ENCODE results near the gene NMRK1.
A peak's percentile ranks its signal among the peaks of the same experiment; 100 is the strongest.

Gene NMRK1

GRCh38 chr9:75101004-75101588 is 13.1 kb upstream of the NMRK1 start:
- no peak for DNase-seq

DNA sequence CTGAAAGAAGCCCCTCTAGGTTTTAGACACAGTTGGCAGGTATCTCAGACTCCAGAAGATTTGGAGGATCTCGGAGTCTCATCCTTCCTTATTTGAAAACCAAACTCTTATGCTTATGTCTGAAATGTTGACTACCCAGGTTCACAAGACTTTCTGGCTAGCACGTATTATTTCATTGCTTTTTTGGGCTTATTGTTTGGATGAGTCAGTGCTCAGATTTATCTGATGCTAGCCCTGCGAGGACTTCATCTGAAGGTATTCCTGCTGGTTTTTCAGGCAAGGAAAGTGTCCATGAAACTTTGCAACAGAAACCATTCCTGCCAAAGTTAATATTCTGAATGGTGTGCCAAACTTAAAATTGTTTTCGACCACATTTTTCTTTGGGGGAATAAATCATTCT is 8.8 kb upstream of the NMRK1 start:
- no peak for DNase-seq

DNA sequence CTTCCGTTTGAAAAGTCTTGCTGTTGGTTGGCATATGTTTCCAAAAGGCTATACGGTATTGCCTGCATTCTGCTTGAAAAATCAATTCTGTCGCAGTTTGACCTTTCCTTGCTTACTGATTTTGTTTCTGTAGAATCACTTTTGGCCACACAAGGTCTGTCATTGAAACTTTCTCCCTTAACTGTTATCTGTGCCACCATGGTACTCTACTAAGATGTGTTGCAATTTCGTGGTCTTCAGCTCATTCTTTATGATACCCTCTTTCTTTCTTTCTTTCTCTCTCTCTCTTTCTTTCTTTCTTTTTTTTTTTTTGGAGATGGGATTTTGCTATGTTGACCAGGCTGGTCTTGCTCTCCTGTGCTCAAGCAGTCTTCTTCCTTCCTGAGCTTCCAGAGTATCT is 4.8 kb upstream of the NMRK1 start:
- DNase-seq = no peak

GRCh38 chr9:75090579-75090978 is 2.6 kb upstream of the NMRK1 start:
- no peak for DNase-seq

GRCh38 chr9:75089373-75089766 is 1.4 kb upstream of the NMRK1 start:
- DNase-seq = no peak

GRCh38 chr9:75088646-75089372 is 854 bp upstream of the NMRK1 start:
- no peak for DNase-seq

- DNase-seq = peak; percentile 68
Observed at GRCh38 chr9:75087289-75087823, 599 bp downstream of the NMRK1 start.

DNA sequence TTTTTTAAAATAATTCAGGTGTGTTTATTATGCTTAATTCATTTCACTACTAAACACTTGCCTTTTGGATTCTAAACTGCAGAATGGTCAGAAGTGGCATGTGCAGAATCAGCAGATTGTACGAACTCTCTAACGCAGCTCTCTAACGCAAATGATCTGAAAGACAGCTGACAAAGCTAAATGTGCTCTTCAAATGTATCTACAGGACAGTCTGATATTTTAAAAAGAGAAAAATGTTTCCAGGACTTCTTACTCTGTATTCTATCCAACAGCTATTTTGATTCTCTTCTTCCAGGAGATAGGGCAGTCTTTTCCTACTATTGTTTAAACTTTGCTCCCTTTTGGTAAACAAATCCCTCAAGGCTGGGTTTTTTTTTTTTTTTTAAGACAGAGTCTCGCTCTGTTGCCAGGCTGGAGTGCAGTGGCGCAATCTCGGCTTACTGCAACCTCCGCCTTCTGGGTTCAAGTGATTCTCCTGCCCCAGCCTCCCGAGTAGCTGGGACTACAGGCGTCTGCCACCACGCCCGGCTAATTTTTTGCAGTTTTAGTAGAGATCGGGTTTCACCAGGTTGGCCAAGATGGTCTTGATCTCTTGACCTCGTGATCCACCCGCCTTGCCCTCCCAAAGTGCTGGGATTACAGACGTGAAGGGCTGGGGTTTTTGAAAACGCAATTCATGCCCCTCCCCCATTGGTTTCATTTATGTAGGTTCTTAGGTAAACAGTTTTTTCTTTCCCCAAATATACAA is 1.2 kb downstream of the NMRK1 start:
- no peak for DNase-seq

DNA sequence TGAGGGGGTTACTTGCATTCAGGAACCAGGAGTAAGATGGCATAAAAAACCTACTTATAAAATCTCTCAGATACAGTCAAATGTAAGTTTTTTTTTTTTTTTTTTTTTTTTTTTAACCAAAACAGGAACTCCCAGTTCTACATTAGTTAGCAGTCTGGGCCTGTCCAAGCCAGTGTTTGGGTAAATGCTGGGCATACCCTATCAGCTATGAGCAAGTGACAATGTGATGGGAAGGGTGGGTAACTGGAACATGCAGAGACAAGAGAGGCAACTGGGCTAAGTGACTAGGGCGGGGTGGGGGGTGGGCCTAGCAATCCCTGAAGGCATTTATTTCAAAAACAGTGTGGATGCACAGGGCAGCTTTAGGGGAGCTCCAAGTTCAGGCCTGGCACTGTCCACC is 2.3 kb downstream of the NMRK1 start:
- DNase-seq = no peak

GRCh38 chr9:75084081-75084672 is 3.8 kb downstream of the NMRK1 start:
- no peak for DNase-seq

- peak; percentile 64 for DNase-seq
Observed at GRCh38 chr9:75083188-75083970, 4.6 kb downstream of the NMRK1 start.

- no peak for DNase-seq
Observed at GRCh38 chr9:75081632-75082031, 6.3 kb downstream of the NMRK1 start.

- DNase-seq = no peak
Observed at GRCh38 chr9:75072895-75073294, 15.1 kb downstream of the NMRK1 start.

- DNase-seq = peak; percentile 59
Observed at GRCh38 chr9:75071530-75072122, 16.3 kb downstream of the NMRK1 start.

- DNase-seq = no peak
Observed at GRCh38 chr9:75069171-75069570, 18.8 kb downstream of the NMRK1 start.

- no peak for DNase-seq
Observed at GRCh38 chr9:75067894-75068293, 20.1 kb downstream of the NMRK1 start.

DNA sequence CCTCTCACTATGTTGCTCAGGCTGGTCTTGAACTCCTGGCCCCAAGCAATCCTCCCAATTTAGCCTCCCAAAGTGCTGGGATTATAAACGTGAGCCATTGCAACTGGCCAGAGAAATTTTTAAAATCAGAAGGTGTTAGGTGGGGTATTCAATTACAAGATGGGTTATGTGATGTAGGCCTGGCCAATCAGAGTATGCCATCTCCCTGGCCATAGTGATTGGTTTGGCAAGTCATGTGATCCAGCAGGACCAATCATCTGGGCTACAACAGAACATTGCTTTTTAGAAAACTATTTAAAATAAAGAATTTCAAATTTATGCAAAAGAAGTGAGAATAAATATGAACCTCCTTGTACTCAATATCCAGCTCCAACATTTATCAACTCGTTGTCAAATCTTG is 22.4 kb downstream of the NMRK1 start:
- DNase-seq = no peak

DNA sequence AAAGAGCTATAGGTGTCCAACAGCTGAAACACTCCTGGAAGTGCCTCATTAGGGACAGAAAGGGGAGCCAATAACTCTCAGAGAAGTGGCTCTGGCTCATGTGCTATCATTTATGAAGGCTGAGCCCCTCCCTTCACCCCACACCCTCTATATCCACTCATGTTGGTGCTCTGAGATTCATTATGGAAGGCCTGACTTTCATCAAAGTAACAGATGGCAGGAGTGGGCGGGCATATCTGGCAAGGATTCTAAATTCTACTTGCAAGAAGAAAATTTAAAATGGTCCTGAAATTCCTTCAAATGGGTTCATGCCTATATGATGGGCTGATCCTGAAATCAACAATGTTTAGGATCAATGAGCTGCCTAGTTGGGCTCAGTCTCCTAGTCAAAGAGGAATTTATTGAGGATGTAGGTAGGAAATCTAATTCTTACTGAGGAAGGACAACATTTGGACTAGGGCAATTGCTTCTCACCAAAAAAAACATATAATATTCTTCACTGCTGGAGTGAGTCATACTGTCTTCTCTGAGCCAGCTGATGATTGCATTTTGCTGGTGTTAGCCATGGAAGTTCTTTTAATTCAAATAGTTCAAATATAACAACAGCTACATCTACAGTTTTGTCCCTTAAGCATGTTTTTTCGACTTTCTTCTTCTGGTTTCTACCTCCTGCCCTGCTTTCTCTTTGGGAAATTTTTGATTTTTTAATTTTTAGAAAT is 23.5 kb downstream of the NMRK1 start:
- DNase-seq = no peak

DNA sequence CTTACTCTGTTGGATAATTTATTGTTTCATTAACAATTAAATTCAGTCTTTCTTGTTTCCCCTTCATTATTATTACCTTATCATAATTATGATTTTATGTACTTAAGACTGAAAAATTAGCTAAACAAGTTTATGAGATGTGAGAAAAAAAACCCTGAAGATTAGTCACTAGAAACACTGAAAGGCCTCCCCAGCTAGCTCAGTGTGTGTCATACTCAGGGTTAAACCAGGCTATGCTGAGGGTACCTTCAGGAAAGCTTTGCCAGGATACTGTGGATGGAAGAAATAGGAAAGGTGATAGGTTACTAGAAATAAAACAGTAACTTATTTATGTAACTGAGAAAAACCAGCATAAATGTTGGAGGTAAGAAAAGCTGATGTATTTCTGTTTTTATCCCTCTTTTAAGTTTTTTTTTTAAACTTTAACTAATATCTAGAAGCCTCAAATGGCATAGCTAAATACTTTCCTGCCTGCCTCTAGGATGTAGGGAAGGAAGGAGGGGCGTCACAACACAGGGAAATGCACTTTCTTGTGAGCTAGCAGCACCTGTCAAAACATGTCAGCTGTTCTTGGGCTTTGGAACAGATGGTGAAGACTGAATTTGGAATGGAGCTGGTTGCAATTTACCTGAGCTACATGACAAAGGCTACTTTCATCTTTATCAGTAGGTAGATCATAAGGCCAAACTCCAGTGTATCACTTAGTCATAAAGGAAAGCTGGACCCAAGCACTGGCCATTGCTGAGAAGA is 24.2 kb downstream of the NMRK1 start:
- DNase-seq = no peak

DNA sequence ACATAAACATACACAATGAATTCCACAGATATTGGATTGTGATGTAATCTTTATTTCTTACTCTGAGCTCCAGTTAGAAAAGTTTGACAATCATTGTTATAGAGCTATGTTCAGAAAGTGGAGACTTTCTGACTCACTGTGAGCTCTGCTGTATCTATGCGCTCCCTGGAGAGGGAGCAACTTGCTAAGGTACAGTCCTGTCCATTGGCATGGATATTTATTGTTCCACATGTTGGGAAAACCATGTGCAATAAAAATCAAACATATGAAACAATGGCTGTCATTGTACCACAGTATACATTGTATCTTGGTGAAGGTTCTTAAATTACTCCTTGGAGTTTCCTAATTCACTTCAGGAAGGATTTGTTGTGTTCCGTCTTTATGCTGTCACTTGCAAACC is 26.8 kb downstream of the NMRK1 start:
- DNase-seq = no peak
